Skin of body (tissue), 2 donors: ENCODE measurements around the gene RBM20. TPM values are rescaled to one million over a fixed set of nuclear protein-coding genes. Genes with fewer than 3 reads are reported as not detected.

Experiments
- DNase-seq: peaks from one replicate; lab custom pipeline; 2025; lab: John Stamatoyannopoulos, UW
- total RNA-seq: library from RNA; depleted of rRNA; stranded (reverse); fragments of >200 nt; gene quantifications from one replicate; pipeline ENCODE4 v1.2.3, GENCODE V29; 2014

RBM20 gene
- total RNA-seq, 1 donor from 2014 or later, result 2.4 TPM

DNA sequence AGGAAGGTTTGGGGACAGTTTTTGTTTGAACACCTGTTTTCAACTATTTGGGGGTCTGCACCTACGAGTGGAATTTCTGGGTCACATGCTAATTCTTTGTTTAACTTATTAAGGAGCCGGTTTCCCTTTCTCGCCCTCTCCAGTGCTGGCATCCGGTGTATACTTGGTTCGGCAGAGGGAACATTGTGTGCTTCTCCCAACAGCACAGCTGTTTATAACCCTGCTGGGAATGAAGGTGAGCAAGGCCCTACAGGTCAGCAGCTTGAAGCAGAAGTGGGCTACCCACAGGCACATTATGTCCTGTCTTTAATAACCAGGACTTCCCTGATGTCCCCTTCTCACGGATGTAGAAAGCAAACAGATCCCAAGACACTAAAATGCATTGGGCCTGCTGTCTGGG lies 140.1 kb downstream of the RBM20 start:
- DNase-seq, result no peak

DNA sequence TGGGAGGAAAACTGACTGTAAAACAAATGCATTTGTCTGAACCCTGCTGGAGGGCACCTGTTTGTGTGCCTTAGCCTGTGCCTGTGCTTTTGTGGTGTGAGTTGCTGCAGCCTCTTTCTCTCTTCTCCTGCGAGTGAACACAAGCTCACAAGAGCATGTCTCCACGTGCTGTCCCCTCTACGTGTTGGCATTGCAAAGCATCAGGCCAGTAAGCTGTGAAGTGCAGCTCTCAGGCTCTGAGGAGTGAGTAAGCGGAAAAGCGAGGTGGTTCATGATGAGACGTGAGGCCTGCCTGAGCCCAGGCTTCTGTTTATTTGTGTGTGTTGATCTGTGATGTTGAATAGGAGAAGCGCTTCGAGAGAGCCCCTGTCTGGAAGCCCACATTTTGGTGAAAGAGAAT lies 142.0 kb downstream of the RBM20 start:
- DNase-seq, result no peak

DNA sequence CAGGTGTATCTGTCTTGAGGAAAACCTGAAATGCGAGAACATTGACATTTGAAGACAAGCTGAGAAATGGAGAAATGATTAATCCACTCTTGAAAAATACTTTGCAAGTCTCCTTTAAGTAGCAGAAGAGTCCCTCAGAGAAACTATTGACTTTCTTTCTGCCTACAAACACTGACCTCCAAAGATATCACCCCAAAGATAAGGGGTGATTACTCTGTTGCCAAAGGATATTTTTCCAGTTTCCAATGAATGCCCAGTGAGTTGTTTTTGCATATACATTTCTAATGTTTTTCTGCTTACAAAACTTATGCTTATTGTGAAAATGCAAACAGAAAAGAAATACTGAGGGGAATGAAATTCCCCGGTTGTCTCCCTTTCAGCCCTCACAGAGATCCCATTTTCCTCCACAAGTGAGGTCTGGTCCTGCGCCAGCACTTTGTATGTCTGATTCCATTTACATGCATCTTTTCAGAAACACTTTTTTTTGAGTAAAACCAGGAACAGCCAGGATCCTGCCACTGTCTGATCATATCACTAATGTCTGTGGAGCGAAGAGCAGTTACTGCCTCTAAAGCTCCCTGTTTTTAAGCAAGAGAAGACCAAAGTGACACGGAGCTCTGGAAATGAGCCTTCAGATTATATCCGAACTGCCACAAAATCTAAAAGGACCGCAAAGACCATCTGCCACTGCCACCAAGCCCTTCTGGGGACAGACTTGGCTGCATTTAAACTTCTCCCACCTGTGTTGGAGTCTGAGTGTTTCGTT lies 144.7 kb downstream of the RBM20 start:
- DNase-seq, result no peak

DNA sequence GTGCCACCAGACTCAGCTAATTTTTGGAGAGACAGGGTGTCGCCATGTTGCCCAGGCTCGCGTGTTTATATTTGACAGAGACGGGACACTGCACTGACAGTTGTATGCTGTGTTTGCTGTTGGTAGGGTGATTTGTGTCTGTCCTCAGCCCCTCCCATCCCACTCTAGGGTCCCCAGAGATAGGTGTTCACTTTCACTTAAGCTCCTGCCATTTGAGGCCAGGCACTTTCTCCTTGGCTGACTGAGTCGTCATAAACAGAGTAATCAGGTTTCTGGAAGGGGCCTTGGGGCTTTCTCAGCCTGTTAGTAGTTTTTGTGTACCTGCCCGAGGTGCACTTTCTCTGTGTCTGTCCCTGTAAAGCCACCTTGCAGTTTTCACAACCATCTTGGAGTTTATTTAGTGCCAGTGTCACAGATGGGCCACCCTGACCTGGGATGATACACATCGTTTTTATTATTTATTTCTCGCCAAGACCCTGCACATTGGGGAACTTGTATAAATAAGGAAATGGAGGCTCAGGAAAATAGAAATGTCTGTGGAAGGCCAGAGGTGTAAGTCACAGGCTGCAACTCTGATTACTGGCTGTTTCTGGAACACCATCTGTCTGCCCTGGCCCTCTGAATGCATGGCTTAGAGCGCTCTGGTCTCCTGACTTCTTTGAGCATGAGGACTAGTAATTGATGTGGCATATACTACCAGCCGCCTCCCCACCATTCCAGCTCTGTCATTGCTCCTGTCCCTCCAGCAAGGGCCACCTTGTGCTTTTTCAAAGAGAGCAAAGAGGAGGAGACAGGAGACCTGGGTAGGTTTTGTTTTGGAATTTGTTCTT lies 145.7 kb downstream of the RBM20 start:
- no peak for DNase-seq

DNA sequence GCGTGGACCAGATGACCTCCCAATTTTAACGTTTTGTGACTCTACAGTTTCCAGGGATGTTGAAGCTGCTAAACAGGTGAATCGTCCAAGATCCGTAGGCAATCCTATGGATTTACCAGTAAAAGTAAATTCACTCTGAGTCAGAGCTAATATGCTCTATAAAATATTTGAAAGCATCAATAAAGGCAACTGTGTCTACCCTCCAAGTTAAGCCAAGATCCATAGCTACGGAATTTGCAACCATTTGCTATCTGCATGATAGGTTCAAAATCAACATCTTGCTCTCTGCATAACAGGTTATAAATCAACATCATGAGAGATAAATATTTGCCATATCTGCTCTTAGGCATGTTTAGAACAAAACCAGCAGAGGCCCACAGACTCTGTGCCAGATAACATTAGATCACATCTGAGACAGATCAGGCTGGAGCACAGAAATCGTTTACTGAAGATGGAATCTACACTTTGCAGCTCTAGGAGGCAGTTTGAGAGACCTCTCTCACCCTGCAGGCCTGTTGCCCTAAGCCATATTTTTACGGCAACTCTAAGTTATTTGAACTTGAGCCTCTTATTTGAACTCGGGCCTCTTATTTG lies 146.9 kb downstream of the RBM20 start:
- DNase-seq, result peak; percentile 56

DNA sequence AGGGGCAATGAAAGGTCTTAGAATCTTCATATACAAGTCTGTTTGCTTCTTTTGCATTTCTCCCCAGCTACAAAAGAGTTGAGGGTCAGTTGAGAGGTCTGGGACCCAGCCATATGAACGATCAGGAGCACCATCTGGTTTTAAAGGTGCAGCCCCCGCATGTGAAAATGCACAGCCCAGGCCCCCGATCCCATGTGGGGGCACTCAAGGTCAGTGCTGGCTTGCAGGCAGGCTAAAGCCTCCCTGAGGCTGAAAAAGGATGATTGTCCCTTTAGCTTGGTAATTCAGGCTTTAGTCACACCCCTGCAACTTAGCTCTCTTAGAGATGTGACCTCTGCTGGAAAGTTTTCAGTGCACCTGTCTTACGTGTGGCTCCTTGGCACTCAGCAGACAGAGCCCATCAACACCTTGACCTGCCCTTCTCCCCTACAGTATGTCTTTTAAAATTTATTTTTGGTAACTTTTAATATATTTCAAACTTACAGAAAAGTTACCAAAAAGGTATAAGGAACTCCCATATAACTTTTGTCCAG lies 147.5 kb downstream of the RBM20 start:
- no peak for DNase-seq

DNA sequence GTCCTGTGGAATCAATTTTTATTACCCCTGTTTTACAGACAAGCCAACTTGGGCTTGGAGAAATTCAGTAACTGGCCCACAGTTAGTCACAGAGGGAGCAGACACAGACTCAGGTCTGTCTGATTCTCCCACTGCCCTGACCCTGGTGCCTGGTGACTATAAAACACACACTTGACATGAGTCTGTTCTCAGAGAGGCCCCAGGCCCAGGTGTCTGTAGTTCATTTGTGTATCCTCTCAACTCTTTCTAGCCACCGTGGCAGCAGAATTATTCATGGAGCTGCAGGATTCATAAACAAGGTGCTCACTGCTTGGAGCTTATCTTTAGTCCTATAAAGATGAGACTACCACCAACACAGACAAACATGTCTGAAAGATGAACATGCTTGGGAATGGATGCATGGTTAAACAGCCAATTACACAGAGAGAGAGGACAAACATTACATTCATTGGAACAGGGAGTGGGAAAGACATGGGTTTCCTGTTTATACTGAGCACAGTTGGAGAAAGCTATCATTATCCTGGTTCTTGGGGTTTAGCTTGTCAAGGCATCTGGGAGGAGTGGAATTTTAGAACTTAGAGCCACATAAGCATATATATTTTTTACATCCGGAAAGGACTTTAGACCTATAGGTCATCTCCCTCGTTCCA lies 148.5 kb downstream of the RBM20 start:
- DNase-seq, result no peak

DNA sequence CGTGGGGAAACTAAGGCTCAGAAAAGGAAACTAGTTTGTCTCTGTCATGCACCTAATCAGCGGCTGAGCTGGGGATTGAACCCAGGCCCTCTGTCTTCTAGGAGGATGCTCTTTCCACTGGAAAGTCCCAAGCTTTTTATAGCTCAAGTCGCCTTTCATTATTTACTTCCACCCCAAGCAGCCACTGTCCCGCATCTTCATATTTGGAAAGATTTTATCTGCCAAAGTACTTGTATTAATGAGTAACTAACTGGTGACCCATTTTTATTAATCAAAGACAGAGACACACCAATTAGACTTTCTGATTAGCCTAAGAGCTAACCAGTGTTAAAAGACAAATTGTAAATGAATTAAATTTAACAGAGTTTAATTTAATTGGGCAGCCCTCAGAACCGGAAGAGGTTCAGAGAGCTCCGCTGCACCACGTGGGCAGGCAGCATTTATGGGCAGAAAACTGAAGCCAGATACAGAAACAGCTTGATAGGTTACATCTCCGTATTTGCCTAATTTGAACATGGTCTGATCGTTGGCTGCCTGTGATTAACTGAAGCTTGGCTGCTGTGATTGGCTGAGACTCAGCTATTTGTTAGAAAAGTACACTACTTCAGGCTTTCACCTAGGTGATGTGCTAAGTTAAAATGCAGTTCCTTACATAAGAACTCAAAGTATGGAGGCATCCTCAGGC lies 149.1 kb downstream of the RBM20 start:
- DNase-seq, result no peak

DNA sequence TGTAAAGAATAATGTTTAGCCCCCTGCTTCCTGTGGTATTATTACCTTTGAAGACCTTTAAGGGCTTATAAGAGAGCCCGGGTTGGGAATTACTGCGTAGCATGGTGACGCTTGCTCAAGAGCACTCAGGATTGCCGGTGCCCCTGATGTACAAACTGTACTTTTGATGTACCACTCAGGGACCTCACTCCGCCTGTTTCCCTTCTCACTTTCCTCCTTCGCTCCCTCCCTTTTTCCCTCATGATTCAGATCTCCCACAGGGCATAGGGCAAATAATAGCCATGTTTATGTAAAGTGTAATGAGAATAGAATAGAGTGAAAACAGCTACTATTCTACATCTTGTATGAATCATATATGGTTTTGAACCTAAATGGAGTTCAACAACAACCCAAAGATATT lies 149.8 kb downstream of the RBM20 start:
- no peak for DNase-seq

DNA sequence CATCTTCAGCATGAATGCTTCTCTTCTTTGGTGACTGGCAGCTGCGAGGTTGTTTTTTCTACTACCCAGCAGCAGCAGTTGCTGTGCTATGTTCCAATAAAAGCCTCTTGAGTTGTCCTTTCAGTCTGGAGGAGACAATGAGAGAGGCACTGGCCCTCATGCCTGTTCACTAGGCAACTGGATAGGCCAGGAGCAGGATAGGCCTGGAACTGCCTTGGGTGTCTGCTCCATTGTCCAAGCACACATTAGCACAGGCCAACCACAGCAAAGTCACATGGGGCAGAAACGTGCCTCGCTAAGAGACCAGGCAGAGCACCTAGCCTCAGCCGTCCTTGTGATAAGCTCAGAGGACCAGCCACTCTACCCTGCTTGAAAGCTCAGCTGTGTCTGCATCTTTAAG lies 150.7 kb downstream of the RBM20 start:
- no peak for DNase-seq

DNA sequence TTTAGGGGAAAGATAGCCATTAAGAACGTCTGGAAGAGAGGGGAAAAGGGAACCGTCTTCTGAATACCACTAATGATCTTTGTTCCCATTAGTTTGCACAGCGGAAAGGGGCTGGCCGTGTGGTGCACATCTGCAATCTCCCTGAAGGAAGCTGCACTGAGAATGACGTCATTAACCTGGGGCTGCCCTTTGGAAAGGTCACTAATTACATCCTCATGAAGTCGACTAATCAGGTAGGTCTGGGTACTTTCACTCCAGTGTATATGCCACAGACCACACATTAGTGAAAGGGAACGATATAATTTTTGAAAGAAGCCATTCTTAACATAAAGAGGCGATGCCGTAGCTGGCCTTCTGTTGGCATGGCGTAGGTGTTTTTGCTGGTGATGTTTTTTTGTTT lies 153.3 kb downstream of the RBM20 start:
- no peak for DNase-seq

DNA sequence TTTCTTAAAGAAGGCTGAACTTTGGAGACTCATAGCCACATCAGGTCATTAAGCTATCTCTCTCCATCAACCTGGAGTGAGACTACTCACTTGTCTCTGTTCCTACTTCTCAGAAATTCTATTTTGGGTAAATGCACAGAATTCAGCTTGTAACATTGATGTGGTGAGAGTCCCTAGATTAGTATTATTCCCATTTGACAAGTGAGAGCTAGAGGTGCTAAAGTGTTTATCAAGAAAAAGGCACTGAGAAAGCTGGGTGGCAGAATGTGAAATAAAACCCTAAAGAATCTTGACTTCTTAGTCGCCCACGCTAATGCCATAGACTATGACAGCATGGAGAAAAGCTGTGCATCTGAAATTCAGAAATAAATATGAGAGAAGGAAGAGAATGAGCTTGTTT lies 154.2 kb downstream of the RBM20 start:
- DNase-seq, result no peak

DNA sequence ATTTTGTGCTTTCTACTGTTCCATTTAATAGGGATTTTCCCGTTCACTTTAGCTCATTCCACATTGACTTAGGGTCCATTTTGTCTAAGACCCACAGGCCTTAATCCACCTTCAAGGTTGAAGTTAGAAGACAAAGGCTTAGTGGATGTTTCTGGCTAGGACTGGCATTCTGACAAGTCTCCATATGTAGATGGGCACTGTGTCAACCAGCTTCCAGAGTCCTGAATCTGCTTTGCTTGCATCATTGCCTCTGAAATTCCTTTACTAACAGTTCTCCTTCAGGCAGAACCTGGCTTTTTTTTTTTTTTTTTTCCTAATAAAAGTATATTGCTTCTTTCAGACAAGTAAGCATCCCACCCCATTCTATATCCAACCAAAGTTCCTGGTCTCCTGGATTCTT lies 158.0 kb downstream of the RBM20 start:
- peak; percentile 34 for DNase-seq

DNA sequence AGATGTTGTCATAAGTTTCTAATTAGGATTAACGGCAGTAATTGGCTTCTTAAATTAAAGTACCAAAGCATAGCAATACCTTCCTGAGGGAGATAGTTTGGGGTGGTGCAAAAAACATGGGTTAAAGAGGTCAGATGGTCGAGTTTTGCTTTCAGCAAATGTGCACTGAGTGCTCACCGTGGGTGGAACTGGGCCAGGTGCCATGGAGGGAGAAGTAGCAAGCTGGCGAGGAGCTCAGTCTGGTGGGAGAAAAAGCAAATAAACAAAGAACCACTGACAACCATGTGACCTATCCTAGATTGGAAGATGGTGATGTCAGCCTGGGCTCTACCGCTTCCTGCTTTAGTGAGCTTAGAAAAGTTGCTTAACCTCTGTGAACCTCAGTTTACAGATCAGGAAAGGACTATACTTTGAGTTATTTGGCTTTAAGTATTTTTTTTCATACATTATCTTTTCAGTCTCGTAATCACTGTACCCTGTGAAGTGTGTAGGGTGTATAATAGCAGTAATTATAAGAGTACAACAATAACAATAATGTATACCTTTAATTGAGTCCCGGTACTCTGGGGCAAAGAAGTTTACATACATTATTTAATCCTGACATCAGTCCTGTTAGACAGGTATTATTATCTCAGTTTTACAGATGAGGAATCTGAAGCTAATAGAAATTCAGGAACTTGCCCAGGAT lies 158.6 kb downstream of the RBM20 start:
- DNase-seq, result peak; percentile 34

DNA sequence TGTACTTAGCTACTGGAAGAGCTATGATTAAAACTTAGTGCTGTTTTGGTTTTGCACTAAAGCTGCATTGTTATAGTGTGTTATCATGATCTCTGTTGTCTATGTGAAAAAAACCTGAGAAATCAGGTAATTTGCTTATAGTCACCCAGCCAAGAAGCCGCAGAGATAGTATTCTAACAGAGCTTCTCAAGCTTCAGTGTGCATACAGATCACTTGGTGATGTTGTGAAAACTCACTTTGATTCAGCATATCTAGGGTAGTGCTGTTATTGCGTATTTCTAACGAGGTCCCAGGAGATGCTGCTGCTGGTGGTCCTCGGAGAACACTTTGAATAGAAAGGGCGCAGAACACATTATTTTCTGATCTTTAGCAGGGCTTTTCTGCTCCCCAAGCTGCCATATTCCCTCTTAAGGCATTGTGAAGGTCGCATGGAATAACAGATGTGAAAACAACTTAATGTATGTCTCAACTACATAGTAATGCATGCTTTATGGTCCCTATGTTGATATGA lies 159.2 kb downstream of the RBM20 start:
- peak; percentile 55 for DNase-seq

DNA sequence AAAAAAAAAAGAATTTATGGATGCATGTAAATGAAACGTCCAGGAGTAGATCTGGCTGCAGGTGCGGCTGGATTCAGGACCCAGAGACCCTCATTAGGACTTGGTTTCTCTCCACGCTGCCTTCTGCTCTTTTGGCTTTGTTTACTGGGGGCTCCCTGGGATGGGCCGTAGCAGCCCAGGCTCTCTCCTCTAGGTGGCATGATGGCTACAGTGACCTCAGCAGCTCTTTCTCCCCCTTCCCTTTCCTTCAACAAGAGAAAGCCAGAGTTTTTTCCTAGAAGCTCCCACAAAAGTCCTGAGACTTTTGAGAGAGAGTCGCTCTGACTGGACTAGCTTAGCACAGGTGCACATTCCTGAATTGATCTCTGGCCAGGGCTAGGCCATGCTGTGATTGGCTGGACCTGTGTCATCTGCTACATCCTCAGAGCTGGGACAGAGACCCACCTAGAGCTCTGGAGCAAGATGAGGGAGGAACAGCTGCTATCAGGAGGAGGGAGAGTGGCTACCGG lies 159.7 kb downstream of the RBM20 start:
- DNase-seq, result peak; percentile 55

DNA sequence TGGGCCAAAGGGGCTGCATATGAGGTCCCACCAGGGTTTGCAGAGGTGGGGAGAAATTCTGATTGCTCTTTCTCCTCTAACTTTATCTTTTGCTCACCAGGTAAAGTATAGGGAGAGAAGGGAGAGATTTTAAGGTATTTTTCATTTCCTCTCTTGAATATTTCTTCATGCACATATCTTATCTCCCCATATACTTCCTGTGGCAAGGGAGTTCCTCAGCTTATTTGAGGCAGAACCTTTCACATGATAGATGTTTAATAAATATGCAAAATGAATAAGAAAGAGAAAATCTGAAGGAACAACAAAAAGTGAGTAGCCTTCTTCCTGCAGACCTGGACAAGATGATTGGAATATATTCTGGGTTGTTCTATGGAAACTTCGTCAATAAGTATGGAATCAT lies 160.2 kb downstream of the RBM20 start:
- no peak for DNase-seq

DNA sequence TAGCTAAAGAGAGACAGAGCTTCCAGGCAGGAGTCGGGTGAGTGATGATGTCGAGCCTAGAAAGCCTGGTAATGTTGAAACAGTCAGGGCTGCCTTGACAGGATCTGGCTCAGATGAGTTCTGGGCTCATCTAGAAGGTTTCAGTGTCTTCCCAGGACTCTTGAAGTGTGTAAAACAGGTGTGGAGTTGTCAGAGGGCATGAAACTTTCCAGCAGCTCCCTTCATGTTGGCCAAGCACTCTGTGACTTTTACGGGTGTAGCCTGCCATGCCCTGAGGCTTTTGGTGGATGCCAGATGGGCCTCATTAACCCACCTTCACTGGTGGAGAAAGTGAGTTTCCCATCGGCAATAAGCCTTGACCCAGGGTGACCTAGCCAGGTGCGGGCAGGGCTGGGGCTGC lies 161.2 kb downstream of the RBM20 start:
- no peak for DNase-seq

DNA sequence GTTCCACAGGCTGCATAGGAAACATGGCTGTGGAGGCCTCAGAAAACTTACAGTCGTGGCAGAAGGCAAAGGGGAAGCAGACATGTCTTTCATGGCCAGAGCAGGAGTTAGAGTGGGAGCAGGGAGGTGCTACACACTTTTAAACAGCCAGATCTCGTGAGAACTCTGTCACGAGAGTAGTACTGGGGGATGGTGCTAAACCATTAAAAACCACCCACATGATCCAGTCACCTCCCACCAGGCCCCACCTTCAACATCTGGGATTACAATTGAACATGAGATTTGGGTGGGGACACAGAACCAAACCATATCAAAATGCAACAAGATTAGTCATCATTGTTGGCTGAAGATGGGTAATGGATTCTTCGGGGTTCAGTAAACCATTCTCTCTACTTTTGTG lies 162.2 kb downstream of the RBM20 start:
- DNase-seq, result no peak

DNA sequence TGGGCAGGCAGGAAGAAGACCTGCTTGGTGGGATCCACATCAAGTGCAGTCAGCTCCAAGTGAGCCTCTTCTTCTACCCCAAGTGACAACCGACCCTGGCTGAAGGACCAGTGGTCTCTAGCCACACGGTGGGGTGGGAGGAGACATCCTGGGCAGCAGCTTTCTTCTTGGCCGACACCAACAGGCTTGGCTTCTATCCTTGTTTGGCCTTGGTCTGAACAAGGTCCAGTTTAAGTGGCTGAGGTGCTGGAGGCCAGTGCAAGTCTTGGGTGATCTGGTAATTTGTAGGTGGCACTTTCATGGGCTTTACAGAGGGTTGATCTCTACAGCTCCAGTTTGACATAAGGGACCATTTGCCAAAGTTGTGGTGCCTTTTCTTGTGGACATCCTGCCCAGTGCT lies 164.0 kb downstream of the RBM20 start:
- DNase-seq, result no peak
